ENCODE data around the gene FHDC1.

GRCh38 chr4:152935143-152935542 is 980 bp upstream of the FHDC1 start:
- TF ChIP-seq FOXA1 (IDR thresholded peaks at IDR 0.05) (no peak), ARNT (IDR thresholded peaks at IDR 0.05) (no peak), CTBP1 (IDR thresholded peaks at IDR 0.05; ENCODE audit: borderline replicate concordance) (no peak), FOXM1 (IDR thresholded peaks at IDR 0.05; ENCODE audit: borderline replicate concordance) (no peak), BHLHE40 (IDR thresholded peaks at IDR 0.05; ENCODE audit: borderline replicate concordance) (no peak)

Data from HEK293T (cell line).